Activated naive CD8-positive, alpha-beta T cell treated with anti-CD3 and anti-CD28 coated beads for 36 hours (primary cell): ENCODE results near the gene CENPX. TPM values are rescaled to one million over a fixed set of nuclear protein-coding genes. Genes with fewer than 3 reads are reported as not detected.

Experiments used
- DNase-seq: peaks from one replicate; pipeline ENCODE4 v3.0.0; 2021
- H3K27ac Mint-ChIP-seq: one replicate; pipeline ENCODE4 v1.8.0; 2022; ENCODE audit warnings: mild to moderate bottlenecking, moderate library complexity, mixed read lengths
- H3K27me3 Mint-ChIP-seq: one replicate; pipeline ENCODE4 v1.8.0; 2022; ENCODE audit warnings: mild to moderate bottlenecking, mixed read lengths
- H3K36me3 Mint-ChIP-seq: one replicate; pipeline ENCODE4 v1.8.0; 2021; ENCODE audit warnings: mild to moderate bottlenecking, mixed read lengths
- H3K4me1 Mint-ChIP-seq: one replicate; pipeline ENCODE4 v1.8.0; 2021; ENCODE audit warnings: mixed read lengths
- H3K4me3 Mint-ChIP-seq: one replicate; pipeline ENCODE4 v1.8.0; 2022; ENCODE audit warnings: mild to moderate bottlenecking, moderate library complexity, mixed read lengths
- H3K9me3 Mint-ChIP-seq: one replicate; pipeline ENCODE4 v1.8.0; 2022; ENCODE audit warnings: mixed read lengths
- total RNA-seq, 2 experiments: library from RNA; stranded (reverse); gene quantifications; one replicate each; pipeline ENCODE4 v1.2.3, GENCODE V29; 2021

CENPX gene
- total RNA-seq, 2 experiments from 2014 or later = 119 to 131 TPM

GRCh38 chr17:82058855-82059249, 36.2 kb upstream of the CENPX start:
- Mint-ChIP-seq H3K27me3 (no peaks in the 10 kb centered on the region), H3K9me3 (no peaks in the 10 kb centered on the region), H3K36me3 (peaks cover 3% of the 10 kb centered on the region), H3K4me1 (peaks cover 3% of the 10 kb centered on the region), H3K4me3 (no peak overlapping the region), H3K27ac (no peak overlapping the region)
- DNase-seq = no peak

- H3K4me3 Mint-ChIP-seq = no peak overlapping the region
- no peaks in the 10 kb centered on the region for H3K27me3 Mint-ChIP-seq
- H3K36me3 Mint-ChIP-seq = peaks cover 3% of the 10 kb centered on the region
- H3K27ac Mint-ChIP-seq = peak overlapping the region; percentile 46
- no peak for DNase-seq
- H3K4me1 Mint-ChIP-seq = peaks cover 4% of the 10 kb centered on the region
- H3K9me3 Mint-ChIP-seq = no peaks in the 10 kb centered on the region
Observed at GRCh38 chr17:82058230-82058854, 35.7 kb upstream of the CENPX start.

- Mint-ChIP-seq H3K27me3 (no peaks in the 10 kb centered on the region), H3K9me3 (no peaks in the 10 kb centered on the region), H3K4me3 (no peak overlapping the region), H3K36me3 (peaks cover 3% of the 10 kb centered on the region), H3K27ac (no peak overlapping the region), H3K4me1 (peaks cover 11% of the 10 kb centered on the region)
- DNase-seq = no peak
Observed at GRCh38 chr17:82056729-82057621, 34.3 kb upstream of the CENPX start.

GRCh38 chr17:82055965-82056728, 33.5 kb upstream of the CENPX start:
- Mint-ChIP-seq H3K27me3 (no peaks in the 10 kb centered on the region), H3K27ac (no peak overlapping the region), H3K9me3 (no peaks in the 10 kb centered on the region), H3K4me3 (no peak overlapping the region), H3K36me3 (peaks cover 3% of the 10 kb centered on the region), H3K4me1 (peaks cover 11% of the 10 kb centered on the region)
- no peak for DNase-seq

GRCh38 chr17:82055023-82055964, 32.6 kb upstream of the CENPX start:
- no peaks in the 10 kb centered on the region for H3K9me3 Mint-ChIP-seq

GRCh38 chr17:82054351-82055022, 31.8 kb upstream of the CENPX start:
- Mint-ChIP-seq H3K36me3 (no peaks in the 10 kb centered on the region), H3K9me3 (no peaks in the 10 kb centered on the region), H3K4me3 (no peak overlapping the region), H3K27ac (no peak overlapping the region), H3K4me1 (peaks cover 14% of the 10 kb centered on the region), H3K27me3 (no peaks in the 10 kb centered on the region)
- no peak for DNase-seq

More at GRCh38 chr17:82055023-82055964, 32.6 kb upstream of the CENPX start:
- H3K4me3 Mint-ChIP-seq = no peak overlapping the region
- peaks cover 14% of the 10 kb centered on the region for H3K4me1 Mint-ChIP-seq
- no peak for DNase-seq
- no peak overlapping the region for H3K27ac Mint-ChIP-seq
- peaks cover 3% of the 10 kb centered on the region for H3K36me3 Mint-ChIP-seq
- H3K27me3 Mint-ChIP-seq = no peaks in the 10 kb centered on the region

- peak overlapping the region; percentile 91 for H3K4me3 Mint-ChIP-seq
Observed at GRCh38 chr17:82053556-82054263, 31.0 kb upstream of the CENPX start.

GRCh38 chr17:82053130-82053529, 30.5 kb upstream of the CENPX start:
- no peaks in the 10 kb centered on the region for H3K9me3 Mint-ChIP-seq
- no peaks in the 10 kb centered on the region for H3K27me3 Mint-ChIP-seq
- H3K4me3 Mint-ChIP-seq = peak overlapping the region; percentile 91
- H3K4me1 Mint-ChIP-seq = peaks cover 14% of the 10 kb centered on the region
- H3K36me3 Mint-ChIP-seq = no peaks in the 10 kb centered on the region
- no peak overlapping the region for H3K27ac Mint-ChIP-seq
- no peak for DNase-seq

More at GRCh38 chr17:82053556-82054263, 31.0 kb upstream of the CENPX start:
- DNase-seq = no peak
- H3K4me1 Mint-ChIP-seq = peaks cover 14% of the 10 kb centered on the region
- H3K27ac Mint-ChIP-seq = peak overlapping the region; percentile 63
- H3K36me3 Mint-ChIP-seq = no peaks in the 10 kb centered on the region
- no peaks in the 10 kb centered on the region for H3K9me3 Mint-ChIP-seq
- H3K27me3 Mint-ChIP-seq = no peaks in the 10 kb centered on the region

- no peak for DNase-seq
- Mint-ChIP-seq H3K27me3 (no peaks in the 10 kb centered on the region), H3K27ac (peak overlapping the region; percentile 56), H3K4me3 (peak overlapping the region; percentile 91), H3K36me3 (no peaks in the 10 kb centered on the region), H3K9me3 (no peaks in the 10 kb centered on the region), H3K4me1 (peaks cover 15% of the 10 kb centered on the region)
Observed at GRCh38 chr17:82052638-82053059, 30.0 kb upstream of the CENPX start.

GRCh38 chr17:82051776-82052637, 29.3 kb upstream of the CENPX start, which contains the start of the genes GPS1 and RFNG:
GPS1 (plus strand) TSS chr17:82051898; CDS start chr17:82051932, 34 bp downstream.
RFNG (minus strand) TSS chr17:82051811; CDS start chr17:82051766, 45 bp downstream.
- Mint-ChIP-seq H3K27ac (peak within 1 kb of the TSS; percentile 56), H3K9me3 (no peaks in the 10 kb centered on the region), H3K4me1 (peaks cover 16% of the 10 kb centered on the region), H3K36me3 (no peaks in the 10 kb centered on the region), H3K4me3 (peak within 1 kb of the TSS; percentile 91), H3K27me3 (no peaks in the 10 kb centered on the region)
- peak; percentile 89 for DNase-seq

GRCh38 chr17:82050761-82051641, 28.3 kb upstream of the CENPX start:
- Mint-ChIP-seq H3K4me1 (peaks cover 16% of the 10 kb centered on the region), H3K27me3 (no peaks in the 10 kb centered on the region), H3K4me3 (peak overlapping the region; percentile 82), H3K9me3 (no peaks in the 10 kb centered on the region), H3K27ac (peak overlapping the region; percentile 47), H3K36me3 (no peaks in the 10 kb centered on the region)
- DNase-seq = no peak
